Nephron progenitor cell (in vitro differentiated cells): Measurements from ENCODE around the gene ANKRD33.

Source experiments
- DNase-seq: peaks from one replicate; pipeline ENCODE4 v3.0.0; 2021
- H3K27ac Mint-ChIP-seq: 2 replicates; pipeline ENCODE4 v1.8.0; 2021; ENCODE audit warnings: mild to moderate bottlenecking, moderate library complexity, mixed read lengths
- H3K27me3 Mint-ChIP-seq: 2 replicates; pipeline ENCODE4 v1.8.0; 2021; ENCODE audit warnings: mild to moderate bottlenecking, low read depth, mixed read lengths; ENCODE audit not compliant: poor library complexity
- H3K36me3 Mint-ChIP-seq: 2 replicates; pipeline ENCODE4 v1.8.0; 2021; ENCODE audit warnings: low read depth, mixed read lengths
- H3K4me1 Mint-ChIP-seq: 2 replicates; pipeline ENCODE4 v1.8.0; 2021; ENCODE audit warnings: mixed read lengths
- H3K4me3 Mint-ChIP-seq: 2 replicates; pipeline ENCODE4 v1.8.0; 2021; ENCODE audit warnings: mild to moderate bottlenecking, moderate library complexity, mixed read lengths
- H3K9me3 Mint-ChIP-seq: 2 replicates; pipeline ENCODE4 v1.8.0; 2021; ENCODE audit warnings: mild to moderate bottlenecking, moderate library complexity, mixed read lengths
- CTCF ChIP-seq: fragments of 200-600 bp; sonication (generic); IDR thresholded peaks from 2 replicates; pipeline ENCODE4 v1.5.0; 2021; ENCODE audit warnings: antibody characterized with exemption

The ANKRD33 gene

GRCh38 chr12:51920046-51920445 is 32.1 kb downstream of the ANKRD33 start:
- H3K4me3 Mint-ChIP-seq = no peak overlapping the region
- DNase-seq = no peak
- no peak overlapping the region for H3K27ac Mint-ChIP-seq

DNA sequence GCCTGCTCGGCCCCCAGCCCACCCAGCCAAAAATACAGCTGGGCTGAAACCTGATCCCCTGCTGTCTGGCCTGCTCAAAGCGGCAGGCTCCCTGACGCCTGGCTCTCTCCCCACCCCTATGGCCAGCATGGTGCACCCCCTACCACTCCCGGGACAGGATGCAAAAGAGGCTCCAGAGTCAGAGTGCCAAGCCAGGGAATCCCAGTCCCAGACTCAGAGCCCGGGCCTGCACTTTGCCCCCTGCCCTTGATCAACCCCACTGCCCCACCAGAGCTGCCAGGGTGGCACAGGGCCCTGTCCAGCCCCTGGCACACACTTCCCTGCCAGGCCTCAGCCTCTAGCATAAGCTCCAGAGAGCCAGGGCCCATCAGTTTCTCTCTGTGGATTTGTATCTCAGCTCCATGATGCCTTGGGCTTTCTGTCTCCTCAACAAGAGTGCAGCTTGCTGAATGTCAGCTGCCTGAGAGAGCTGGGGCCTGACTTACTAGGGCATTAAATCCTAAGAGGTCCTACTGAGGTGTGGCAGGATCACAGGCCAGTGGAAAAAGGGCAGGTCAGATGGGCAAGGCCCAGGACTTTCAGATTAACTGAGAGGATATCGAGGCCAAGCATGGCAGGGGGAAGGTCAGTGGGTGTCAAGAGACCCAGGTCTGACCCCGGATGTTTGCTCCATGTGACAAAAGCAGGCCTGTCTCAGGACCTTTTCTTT is 33.3 kb downstream of the ANKRD33 start:
- no peak for TF ChIP-seq CTCF
- Mint-ChIP-seq H3K4me1 (peaks cover 75% of the 10 kb centered on the region), H3K27ac (peak overlapping the region; percentile 31), H3K9me3 (no peaks in the 10 kb centered on the region), H3K27me3 (peaks cover 20% of the 10 kb centered on the region), H3K4me3 (peak overlapping the region; percentile 48), H3K36me3 (no peaks in the 10 kb centered on the region)
- peak; percentile 65 for DNase-seq

More at GRCh38 chr12:51920046-51920445, 32.1 kb downstream of the ANKRD33 start:
- Mint-ChIP-seq H3K9me3 (no peaks in the 10 kb centered on the region), H3K4me1 (peaks cover 81% of the 10 kb centered on the region), H3K36me3 (no peaks in the 10 kb centered on the region), H3K27me3 (peaks cover 20% of the 10 kb centered on the region)
- no peak for TF ChIP-seq CTCF

- no peaks in the 10 kb centered on the region for H3K9me3 Mint-ChIP-seq
- H3K27me3 Mint-ChIP-seq = peaks cover 20% of the 10 kb centered on the region
- no peak overlapping the region for H3K4me3 Mint-ChIP-seq
- H3K4me1 Mint-ChIP-seq = peaks cover 72% of the 10 kb centered on the region
- H3K27ac Mint-ChIP-seq = no peak overlapping the region
- no peak for DNase-seq
- H3K36me3 Mint-ChIP-seq = no peaks in the 10 kb centered on the region
- TF ChIP-seq CTCF = no peak
Measured at GRCh38 chr12:51922146-51922545, 34.2 kb downstream of the ANKRD33 start.

DNA sequence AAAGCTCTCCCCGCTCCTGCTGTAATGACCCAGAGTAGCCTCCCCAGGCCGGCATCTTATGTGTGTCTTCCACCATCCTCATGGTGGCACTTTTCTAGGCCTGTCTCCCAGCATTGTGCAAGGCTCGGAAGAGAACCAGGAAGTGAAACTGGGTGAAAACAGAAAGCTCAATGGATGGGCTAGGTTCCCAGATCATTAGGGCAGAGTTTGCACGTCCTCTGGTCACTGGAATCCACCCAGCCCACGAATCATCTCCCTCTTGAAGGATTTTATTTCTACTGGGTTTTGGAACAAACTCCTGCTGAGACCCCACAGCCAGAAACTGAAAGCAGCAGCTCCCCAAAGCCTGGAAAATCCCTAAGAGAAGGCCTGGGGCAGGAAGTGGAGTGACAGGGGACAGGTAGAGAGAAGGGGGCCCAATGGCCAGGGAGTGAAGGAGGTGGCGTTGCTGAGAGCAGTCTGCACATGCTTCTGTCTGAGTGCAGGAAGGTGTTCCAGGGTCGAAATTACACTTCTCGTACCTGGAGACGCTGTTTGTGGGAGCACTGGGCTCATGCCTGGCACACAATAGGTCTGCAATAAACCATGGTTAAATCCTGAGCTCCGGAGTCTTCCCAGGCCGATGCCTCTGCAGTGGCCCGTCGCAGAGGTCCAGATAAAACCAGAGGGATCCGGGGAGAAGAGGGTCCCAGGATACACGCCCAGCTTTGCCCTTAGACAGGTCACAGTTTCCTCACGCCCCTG is 35.0 kb downstream of the ANKRD33 start:
- Mint-ChIP-seq H3K27ac (no peak overlapping the region), H3K36me3 (no peaks in the 10 kb centered on the region), H3K4me3 (no peak overlapping the region), H3K4me1 (peaks cover 64% of the 10 kb centered on the region), H3K9me3 (no peaks in the 10 kb centered on the region), H3K27me3 (peaks cover 16% of the 10 kb centered on the region)
- no peak for DNase-seq
- TF ChIP-seq CTCF = no peak

- Mint-ChIP-seq H3K4me3 (no peak overlapping the region), H3K4me1 (peaks cover 59% of the 10 kb centered on the region), H3K27ac (no peak overlapping the region), H3K27me3 (peaks cover 15% of the 10 kb centered on the region), H3K9me3 (no peaks in the 10 kb centered on the region), H3K36me3 (no peaks in the 10 kb centered on the region)
- peak; percentile 81 for TF ChIP-seq CTCF
- peak; percentile 73 for DNase-seq
Measured at GRCh38 chr12:51923506-51924365, 35.8 kb downstream of the ANKRD33 start.
